HK-2 (cell line): ENCODE data around the gene POU2AF3.
A peak's percentile ranks its signal among the peaks of the same experiment; 100 is the strongest.
"Not testable (repeated sequence)": the region's sequence is repeated elsewhere in the genome, so short reads cannot be mapped to it uniquely, and the experiment has no call there.

Experiments used
- DNase-seq: peaks from one replicate; pipeline ENCODE4 v3.0.0-alpha.2; 2018; ENCODE audit not compliant: unreplicated experiment

POU2AF3 gene

GRCh38 chr11:111298413-111299100 is at the start of gene POU2AF3:
POU2AF3 (plus strand) TSS chr11:111298546; CDS start chr11:111298582, 36 bp downstream.
- DNase-seq, result no peak

- no peak for DNase-seq
Measured at GRCh38 chr11:111250936-111251335, 47.4 kb upstream of the POU2AF3 start.

GRCh38 chr11:111253131-111253530 is 45.2 kb upstream of the POU2AF3 start:
- DNase-seq, result no peak

DNA sequence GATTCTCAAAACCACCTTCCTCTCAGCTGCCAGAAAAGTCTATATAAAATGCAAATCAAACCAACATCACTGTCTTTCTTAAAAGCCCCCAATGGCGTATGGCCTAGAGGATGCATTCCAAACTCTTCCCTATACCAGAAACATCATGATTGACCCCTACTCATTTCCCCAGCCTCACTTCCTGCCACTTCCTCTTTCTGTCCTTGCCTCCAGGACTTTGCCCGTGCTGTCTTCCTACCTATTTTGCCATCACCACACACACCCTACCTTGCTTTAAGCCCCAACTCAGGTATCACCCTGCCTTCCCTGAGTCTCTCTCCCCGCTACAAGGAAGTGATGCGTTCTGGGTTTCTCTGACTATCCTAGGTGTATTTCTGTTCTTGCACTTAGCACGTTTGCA is 44.7 kb upstream of the POU2AF3 start:
- no peak for DNase-seq

DNA sequence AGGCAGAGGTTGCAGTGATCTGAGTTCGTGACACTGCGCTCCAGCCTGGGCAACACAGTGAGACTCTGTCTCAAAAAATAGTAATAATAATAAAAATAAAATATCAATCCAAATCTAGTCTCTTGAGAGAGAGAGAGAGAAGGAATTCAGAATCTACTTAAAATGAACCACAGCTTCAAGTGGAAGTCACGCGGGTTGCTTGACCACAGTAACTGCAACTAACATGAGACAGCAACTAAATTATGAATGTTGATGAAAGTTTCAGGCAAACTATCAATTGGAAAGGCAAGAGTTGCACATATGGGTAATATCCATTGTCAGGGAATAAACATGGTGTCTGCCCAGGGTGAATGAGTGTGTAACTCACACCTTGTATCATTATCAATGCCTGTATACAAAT is 40.3 kb upstream of the POU2AF3 start:
- no peak for DNase-seq

GRCh38 chr11:111259896-111260295 is 38.5 kb upstream of the POU2AF3 start:
- no peak for DNase-seq

GRCh38 chr11:111260811-111261210 is 37.5 kb upstream of the POU2AF3 start:
- DNase-seq, result no peak

- DNase-seq, result no peak
Measured at GRCh38 chr11:111264646-111265045, 33.7 kb upstream of the POU2AF3 start.

DNA sequence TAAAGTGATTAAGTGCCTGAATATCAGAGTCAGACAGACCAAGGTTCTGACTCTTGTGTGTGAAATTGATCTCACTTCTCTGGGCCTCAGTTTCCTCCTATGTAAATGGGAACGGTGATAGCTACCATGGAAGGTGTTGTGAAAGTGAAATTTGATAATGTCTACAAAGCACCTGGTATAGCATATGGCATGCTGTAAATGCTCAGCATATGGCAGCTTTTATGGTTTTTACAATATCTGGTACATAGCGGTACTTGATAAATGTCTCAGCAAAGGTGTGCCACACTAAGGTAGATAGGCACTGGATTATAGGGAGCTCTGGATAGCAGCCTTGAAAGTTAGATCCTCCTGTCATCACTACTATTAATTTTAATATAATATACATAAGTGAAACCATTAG is 32.9 kb upstream of the POU2AF3 start:
- DNase-seq, result no peak

GRCh38 chr11:111268303-111268702 is 30.0 kb upstream of the POU2AF3 start:
- DNase-seq, result not testable (repeated sequence)

GRCh38 chr11:111269146-111269868 is 29.0 kb upstream of the POU2AF3 start:
- no peak for DNase-seq

GRCh38 chr11:111272420-111272819 is 25.9 kb upstream of the POU2AF3 start:
- DNase-seq, result no peak

DNA sequence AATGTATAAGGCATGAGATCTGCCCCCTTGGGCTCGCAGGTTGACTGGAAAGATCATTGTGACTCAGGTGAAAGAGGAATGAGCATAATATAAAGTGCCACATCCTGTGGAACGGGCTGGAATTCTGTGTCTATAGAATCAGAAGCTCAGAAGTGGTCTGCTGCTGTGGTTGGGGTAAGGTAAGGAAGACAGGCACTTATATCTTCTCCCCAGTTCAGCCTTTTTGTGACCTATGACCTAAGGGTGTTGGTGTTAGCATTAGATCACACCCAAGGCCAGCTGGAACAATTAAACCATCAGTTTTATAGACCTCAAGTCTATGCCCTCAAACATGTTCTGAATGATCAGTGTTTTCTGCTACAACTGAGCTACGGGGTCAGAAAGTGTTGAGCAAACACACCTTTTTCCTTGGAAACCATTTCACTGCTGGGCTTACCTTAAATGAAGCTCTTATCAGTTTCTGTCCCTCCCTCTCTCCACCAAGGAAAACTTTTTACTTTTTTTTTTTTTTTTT is 15.7 kb upstream of the POU2AF3 start:
- DNase-seq, result no peak

- DNase-seq, result no peak
Measured at GRCh38 chr11:111283945-111284481, 14.3 kb upstream of the POU2AF3 start.

GRCh38 chr11:111285189-111286091 is 12.9 kb upstream of the POU2AF3 start:
- DNase-seq, result no peak

DNA sequence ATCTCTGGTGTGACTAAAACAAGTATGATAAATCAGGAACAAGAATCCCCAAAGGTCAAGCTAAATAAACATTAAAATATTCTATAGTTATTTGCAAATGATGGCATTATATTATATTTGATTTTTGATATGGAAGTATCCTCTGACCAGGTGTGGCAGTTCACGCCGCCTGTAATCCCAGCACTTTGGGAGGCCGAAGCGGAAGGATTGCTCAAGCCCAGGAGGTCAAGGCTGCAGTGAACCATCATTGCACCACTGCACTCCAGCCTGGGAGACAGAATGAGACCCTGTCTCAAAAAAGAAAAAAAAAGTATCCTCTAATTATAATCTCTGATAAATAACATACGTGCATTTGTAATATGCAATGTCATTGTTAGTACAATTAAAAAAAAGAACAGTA is 6.6 kb upstream of the POU2AF3 start:
- DNase-seq, result no peak

- DNase-seq, result not testable (repeated sequence)
Measured at GRCh38 chr11:111292408-111292807, 5.9 kb upstream of the POU2AF3 start.

DNA sequence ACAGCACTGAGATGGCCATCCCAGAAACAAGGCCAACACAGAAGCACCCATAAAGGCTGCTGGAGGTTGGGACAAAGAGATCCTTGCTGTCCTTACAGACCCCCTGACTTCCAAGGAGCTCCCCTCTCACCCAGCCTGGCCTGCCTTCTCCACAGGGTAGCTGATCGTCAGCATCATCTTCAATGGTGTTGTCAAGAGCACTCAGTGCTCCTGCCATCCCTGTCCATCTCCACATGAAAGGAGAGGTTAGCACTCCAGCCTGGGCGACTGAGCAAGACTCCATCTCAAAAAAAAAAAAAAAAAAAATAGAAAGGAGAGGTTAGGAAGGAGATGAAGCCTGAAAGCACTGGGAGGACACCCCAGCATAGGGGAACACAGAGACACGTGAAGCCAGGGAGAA is 2.1 kb upstream of the POU2AF3 start:
- DNase-seq, result no peak

- DNase-seq, result no peak
Measured at GRCh38 chr11:111297696-111298095, 650 bp upstream of the POU2AF3 start.

GRCh38 chr11:111299101-111300026 is 1.0 kb downstream of the POU2AF3 start:
- peak; percentile 10 for DNase-seq

DNA sequence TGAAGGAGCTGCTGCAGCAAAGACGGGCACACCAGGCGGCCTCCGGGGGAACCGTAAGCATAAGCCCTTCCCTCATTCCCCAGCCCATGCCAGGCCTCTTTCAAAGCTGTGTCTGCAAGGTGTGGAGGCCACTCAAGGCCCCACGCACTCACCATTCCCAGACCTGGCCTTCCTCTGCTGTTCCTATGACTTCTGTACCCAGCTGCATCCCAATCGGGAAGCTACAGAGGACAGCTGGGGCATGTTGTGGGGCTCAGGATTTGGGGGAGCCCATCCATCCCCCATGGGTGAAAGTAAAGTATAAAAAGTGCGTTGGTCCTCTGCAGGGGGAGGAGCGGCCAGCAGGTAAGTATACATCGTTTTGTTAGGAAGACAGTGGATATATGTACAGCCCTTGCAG is 2.2 kb downstream of the POU2AF3 start:
- no peak for DNase-seq
